SJCRH30 (cell line): Measurements from ENCODE around the gene BRF1. TPM values are rescaled to one million over a fixed set of nuclear protein-coding genes. Genes with fewer than 3 reads are reported as not detected.

ENCODE experiments used
- DNase-seq, 2 experiments: peaks; one replicate each; pipeline ENCODE4 v3.0.0-alpha.2; 2015 to 2020
- H3K27ac ChIP-seq: fragments of 250-450 bp; sonication (Bioruptor Pico); 2 replicates; pipeline ENCODE4 v1.5.1; 2020; ENCODE audit warnings: mild to moderate bottlenecking, moderate library complexity
- H3K27me3 ChIP-seq: fragments of 250-450 bp; sonication (Bioruptor Pico); 2 replicates; pipeline ENCODE4 v1.5.1; 2020; ENCODE audit warnings: mild to moderate bottlenecking, moderate library complexity
- H3K36me3 ChIP-seq: fragments of 250-450 bp; sonication (Bioruptor Pico); 2 replicates; pipeline ENCODE4 v1.5.1; 2020; ENCODE audit warnings: mild to moderate bottlenecking, moderate library complexity
- H3K4me1 ChIP-seq: fragments of 250-450 bp; sonication (Bioruptor Pico); 2 replicates; pipeline ENCODE4 v1.5.1; 2020; ENCODE audit warnings: mild to moderate bottlenecking, moderate library complexity
- H3K4me3 ChIP-seq: fragments of 250-450 bp; sonication (Bioruptor Pico); 2 replicates; pipeline ENCODE4 v1.5.1; 2020; ENCODE audit warnings: mild to moderate bottlenecking, moderate library complexity
- H3K9me3 ChIP-seq: fragments of 250-450 bp; sonication (Bioruptor Pico); replicated peaks from 2 replicates; pipeline ENCODE4 v1.5.1; 2020; ENCODE audit warnings: mild to moderate bottlenecking, moderate library complexity
- total RNA-seq: library from RNA; depleted of rRNA; stranded (reverse); fragments of >200 nt; shearing (Covaris generic); gene quantifications from 2 replicates; pipeline ENCODE4 v1.2.3, GENCODE V29; 2014

The BRF1 gene
- total RNA-seq, 1 experiment from 2014 or later = 31.4 TPM

DNA sequence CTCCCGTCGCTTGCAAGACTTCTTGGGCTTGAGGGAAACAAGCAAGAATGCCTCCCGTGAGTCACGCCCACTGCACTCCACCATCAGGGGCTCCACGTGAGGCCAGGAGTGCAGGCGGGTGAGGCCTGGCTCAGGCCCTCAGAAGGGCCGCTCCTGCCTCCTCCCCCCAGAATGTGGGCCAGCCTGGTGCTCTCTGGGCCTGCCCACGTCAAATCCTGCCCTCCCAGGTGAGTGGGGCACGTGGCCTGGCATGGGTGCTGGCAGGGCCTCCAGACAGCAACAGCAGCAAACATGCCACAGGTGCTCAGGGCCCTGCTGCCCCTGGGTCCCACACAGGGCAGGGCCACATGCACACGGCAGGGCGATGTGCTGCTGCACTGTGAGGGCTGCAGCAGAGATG lies 83.0 kb downstream of the BRF1 start:
- no peaks in the 10 kb centered on the region for H3K9me3 ChIP-seq
- H3K27me3 ChIP-seq = no peaks in the 10 kb centered on the region
- peaks cover 8% of the 10 kb centered on the region for H3K36me3 ChIP-seq
- DNase-seq = no peak
- no peak overlapping the region for H3K27ac ChIP-seq
- no peak overlapping the region for H3K4me3 ChIP-seq
- H3K4me1 ChIP-seq = peaks cover 24% of the 10 kb centered on the region

GRCh38 chr14:105216490-105217247 lies 84.1 kb downstream of the BRF1 start:
- Histone ChIP-seq H3K4me3 (no peak overlapping the region), H3K9me3 (no peaks in the 10 kb centered on the region), H3K27ac (no peak overlapping the region), H3K4me1 (peaks cover 34% of the 10 kb centered on the region), H3K27me3 (no peaks in the 10 kb centered on the region), H3K36me3 (peaks cover 8% of the 10 kb centered on the region)
- DNase-seq = no peak

DNA sequence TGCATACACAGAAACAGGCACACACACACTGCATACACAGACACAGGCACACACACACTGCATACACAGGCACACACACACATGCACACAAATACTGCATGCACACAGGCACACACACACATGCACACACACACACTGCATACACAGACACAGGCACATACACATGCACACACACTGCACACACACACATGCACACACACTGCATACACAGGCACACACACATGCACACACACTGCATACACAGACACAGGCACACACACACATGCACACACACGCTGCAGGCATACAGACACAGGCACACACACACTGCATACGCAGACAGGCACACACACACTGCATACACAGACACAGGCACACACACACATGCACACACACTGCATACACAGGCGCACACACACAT lies 85.2 kb downstream of the BRF1 start:
- peaks cover 38% of the 10 kb centered on the region for H3K4me1 ChIP-seq
- H3K36me3 ChIP-seq = no peaks in the 10 kb centered on the region
- DNase-seq = no peak
- no peaks in the 10 kb centered on the region for H3K9me3 ChIP-seq
- H3K27ac ChIP-seq = no peak overlapping the region
- H3K27me3 ChIP-seq = no peaks in the 10 kb centered on the region
- no peak overlapping the region for H3K4me3 ChIP-seq

GRCh38 chr14:105214324-105214915 lies 86.4 kb downstream of the BRF1 start:
- Histone ChIP-seq H3K27ac (peak overlapping the region; percentile 60), H3K9me3 (no peaks in the 10 kb centered on the region), H3K27me3 (no peaks in the 10 kb centered on the region), H3K36me3 (no peaks in the 10 kb centered on the region), H3K4me1 (peaks cover 38% of the 10 kb centered on the region), H3K4me3 (no peak overlapping the region)
- peak; percentile 72 to 78 for DNase-seq

- H3K9me3 ChIP-seq = no peaks in the 10 kb centered on the region
- H3K36me3 ChIP-seq = no peaks in the 10 kb centered on the region
- H3K27me3 ChIP-seq = no peaks in the 10 kb centered on the region
- DNase-seq = peak; percentile 69 to 78
- H3K4me3 ChIP-seq = no peak overlapping the region
- peak overlapping the region; percentile 60 for H3K27ac ChIP-seq
- peaks cover 38% of the 10 kb centered on the region for H3K4me1 ChIP-seq
Measured at GRCh38 chr14:105213361-105213760, 87.4 kb downstream of the BRF1 start.

- peak; percentile 98 for DNase-seq
- Histone ChIP-seq H3K27me3 (no peaks in the 10 kb centered on the region), H3K9me3 (no peaks in the 10 kb centered on the region), H3K27ac (peak overlapping the region; percentile 60), H3K4me3 (no peak overlapping the region), H3K36me3 (no peaks in the 10 kb centered on the region), H3K4me1 (peaks cover 38% of the 10 kb centered on the region)
Measured at GRCh38 chr14:105212541-105213300, 88.1 kb downstream of the BRF1 start.

- no peaks in the 10 kb centered on the region for H3K27me3 ChIP-seq
- no peaks in the 10 kb centered on the region for H3K36me3 ChIP-seq
- H3K9me3 ChIP-seq = no peaks in the 10 kb centered on the region
- DNase-seq = no peak
- peaks cover 46% of the 10 kb centered on the region for H3K4me1 ChIP-seq
- no peak overlapping the region for H3K4me3 ChIP-seq
- H3K27ac ChIP-seq = peak overlapping the region; percentile 60
Measured at GRCh38 chr14:105211758-105212089, 89.1 kb downstream of the BRF1 start.

- H3K4me1 ChIP-seq = peaks cover 46% of the 10 kb centered on the region
Measured at GRCh38 chr14:105211086-105211757, 89.6 kb downstream of the BRF1 start.

DNA sequence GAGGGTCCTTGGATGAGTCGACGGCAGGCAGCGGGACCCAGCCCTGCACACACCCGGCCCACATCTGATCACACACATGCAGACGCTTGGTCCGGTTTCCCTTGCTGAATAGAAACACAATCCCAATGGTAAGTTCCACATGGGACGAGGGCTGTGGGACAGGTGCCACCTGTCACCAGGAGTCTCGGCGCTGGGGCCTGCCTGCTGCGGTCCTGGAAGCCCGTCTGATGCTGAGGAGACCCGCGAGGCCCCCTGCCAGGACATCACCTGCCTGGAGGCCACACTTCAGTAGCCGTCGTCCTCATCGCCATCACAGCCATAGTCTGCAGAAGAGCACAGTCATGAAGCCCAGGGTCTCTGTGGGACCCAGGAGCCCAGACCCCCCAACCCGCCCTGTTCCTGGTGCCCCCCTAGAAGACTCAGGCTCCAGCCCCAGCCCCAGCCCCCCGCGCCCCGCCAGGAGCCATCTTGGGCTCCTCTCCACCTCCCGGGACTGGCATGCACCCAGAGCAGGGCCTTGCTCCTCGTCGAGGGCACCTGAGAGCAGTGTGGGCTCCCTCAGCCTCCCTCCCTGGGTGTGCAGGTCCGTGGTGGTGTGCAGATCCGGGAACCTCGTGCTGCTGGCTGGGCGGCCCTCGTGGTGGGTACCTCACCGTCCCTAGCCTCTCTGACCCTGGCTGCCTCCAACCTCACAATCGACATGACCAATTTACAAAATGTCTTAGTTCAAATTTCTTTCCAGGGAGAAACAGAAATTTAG lies 90.4 kb downstream of the BRF1 start:
- Histone ChIP-seq H3K4me1 (peaks cover 53% of the 10 kb centered on the region), H3K27me3 (no peaks in the 10 kb centered on the region), H3K4me3 (no peak overlapping the region)

More at GRCh38 chr14:105211086-105211757, 89.6 kb downstream of the BRF1 start:
- no peaks in the 10 kb centered on the region for H3K9me3 ChIP-seq
- H3K36me3 ChIP-seq = no peaks in the 10 kb centered on the region
- no peaks in the 10 kb centered on the region for H3K27me3 ChIP-seq
- DNase-seq = no peak
- H3K4me3 ChIP-seq = no peak overlapping the region
- no peak overlapping the region; the same call in 1 of the 2 replicates for H3K27ac ChIP-seq

DNA sequence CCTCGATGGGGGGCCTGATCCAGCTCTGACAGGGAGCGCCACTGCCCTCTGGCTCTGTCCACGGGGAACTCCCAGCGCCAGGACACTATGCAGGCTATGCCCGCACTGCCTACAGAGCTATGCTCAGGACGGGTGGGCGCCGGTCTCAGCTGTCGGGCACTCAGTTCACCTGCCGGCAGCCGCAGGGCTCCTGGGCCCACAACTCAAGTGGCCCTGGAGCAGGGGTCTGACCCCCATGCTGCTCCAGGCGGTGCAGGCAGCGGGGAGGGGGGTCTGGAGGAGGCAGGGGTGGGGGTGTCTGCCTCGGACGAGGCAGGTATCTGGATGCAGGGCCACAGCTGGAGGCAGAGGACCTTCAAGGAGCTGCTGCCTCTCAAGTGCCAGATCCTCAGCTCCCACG lies 91.2 kb downstream of the BRF1 start:
- no peaks in the 10 kb centered on the region for H3K9me3 ChIP-seq
- H3K27ac ChIP-seq = no peak overlapping the region
- DNase-seq = no peak
- H3K36me3 ChIP-seq = no peaks in the 10 kb centered on the region
- no peaks in the 10 kb centered on the region for H3K27me3 ChIP-seq
- H3K4me1 ChIP-seq = peaks cover 51% of the 10 kb centered on the region
- no peak overlapping the region for H3K4me3 ChIP-seq

More for the DNA sequence above, 90.4 kb downstream of the BRF1 start:
- DNase-seq = no peak
- no peak overlapping the region for H3K27ac ChIP-seq
- H3K36me3 ChIP-seq = no peaks in the 10 kb centered on the region
- H3K9me3 ChIP-seq = no peaks in the 10 kb centered on the region

DNA sequence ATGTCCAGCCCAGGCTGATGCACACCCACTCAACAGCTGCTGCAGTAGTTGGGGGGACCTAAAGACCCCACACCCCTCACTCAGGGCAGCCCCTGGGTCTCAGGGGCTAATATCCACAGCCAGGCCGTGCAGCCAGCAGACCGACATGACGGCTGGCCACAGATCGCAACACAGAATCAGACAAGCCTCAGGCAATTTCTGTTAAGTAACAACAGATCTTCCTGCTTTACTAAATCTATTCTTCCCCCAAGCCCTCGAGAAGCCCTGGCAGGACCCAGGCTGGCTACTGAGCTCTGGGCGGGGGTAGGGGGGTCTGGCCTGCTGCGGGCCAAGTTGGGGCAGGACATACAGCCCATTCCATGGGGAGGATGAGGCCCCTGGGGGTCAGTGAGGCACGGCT lies 91.7 kb downstream of the BRF1 start:
- H3K27me3 ChIP-seq = no peaks in the 10 kb centered on the region
- H3K9me3 ChIP-seq = no peaks in the 10 kb centered on the region
- H3K4me1 ChIP-seq = peaks cover 45% of the 10 kb centered on the region
- no peak overlapping the region for H3K27ac ChIP-seq
- no peak for DNase-seq
- no peaks in the 10 kb centered on the region for H3K36me3 ChIP-seq
- H3K4me3 ChIP-seq = no peak overlapping the region

DNA sequence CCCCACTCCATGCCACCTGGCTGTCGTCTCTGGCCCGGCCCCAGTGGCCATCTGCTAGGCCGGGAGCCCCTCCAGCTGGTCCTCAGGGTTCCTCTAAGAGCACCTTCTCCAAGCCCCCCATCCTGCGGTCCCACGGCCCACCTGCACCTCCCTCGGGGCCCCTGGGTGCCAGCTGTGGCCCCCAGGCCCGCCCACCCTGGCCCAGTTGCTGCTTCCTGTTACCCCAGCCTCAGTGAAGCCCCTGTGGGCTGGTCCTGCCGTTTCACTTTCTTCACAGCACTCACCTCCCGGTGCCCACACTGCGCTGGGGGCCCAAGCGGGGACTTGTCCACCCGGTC lies 92.1 kb downstream of the BRF1 start:
- no peaks in the 10 kb centered on the region for H3K9me3 ChIP-seq
- H3K27ac ChIP-seq = no peak overlapping the region
- H3K36me3 ChIP-seq = no peaks in the 10 kb centered on the region
- no peak overlapping the region for H3K4me3 ChIP-seq
- DNase-seq = no peak
- H3K27me3 ChIP-seq = no peaks in the 10 kb centered on the region
- peaks cover 41% of the 10 kb centered on the region for H3K4me1 ChIP-seq

- Histone ChIP-seq H3K4me1 (peaks cover 38% of the 10 kb centered on the region), H3K27me3 (no peaks in the 10 kb centered on the region), H3K27ac (no peak overlapping the region), H3K9me3 (no peaks in the 10 kb centered on the region), H3K4me3 (no peak overlapping the region), H3K36me3 (no peaks in the 10 kb centered on the region)
- no peak for DNase-seq
Measured at GRCh38 chr14:105207996-105208737, 92.6 kb downstream of the BRF1 start.

GRCh38 chr14:105207460-105207901 lies 93.3 kb downstream of the BRF1 start:
- no peak for DNase-seq
- Histone ChIP-seq H3K27ac (no peak overlapping the region), H3K4me1 (peaks cover 36% of the 10 kb centered on the region), H3K27me3 (no peaks in the 10 kb centered on the region), H3K9me3 (no peaks in the 10 kb centered on the region), H3K36me3 (no peaks in the 10 kb centered on the region), H3K4me3 (no peak overlapping the region)
